ENCODE results near the gene ARHGAP28.

Gene ARHGAP28

DNA sequence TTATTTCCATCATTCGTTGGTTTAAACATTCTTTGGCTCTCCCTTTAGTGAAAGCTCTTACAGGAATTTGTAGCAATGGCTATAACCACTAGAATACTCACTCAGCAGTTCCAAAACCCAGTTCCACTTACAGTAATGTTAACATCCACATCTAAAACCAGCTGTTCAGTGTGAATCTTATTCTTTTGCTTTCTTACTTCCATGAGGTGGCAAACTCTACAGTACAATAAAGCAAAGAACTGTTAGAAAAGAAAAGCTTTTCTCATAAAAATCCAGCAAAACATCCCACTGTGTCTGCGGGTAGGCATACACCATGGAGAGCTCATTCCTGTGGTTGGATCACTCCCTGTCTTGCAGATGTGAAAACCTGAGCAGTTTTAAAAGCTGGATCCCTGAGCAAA, 147.1 kb downstream of the ARHGAP28 start:
- no peak for DNase-seq (ENCODE audit: low read depth)
- TF ChIP-seq, protein P1, sequence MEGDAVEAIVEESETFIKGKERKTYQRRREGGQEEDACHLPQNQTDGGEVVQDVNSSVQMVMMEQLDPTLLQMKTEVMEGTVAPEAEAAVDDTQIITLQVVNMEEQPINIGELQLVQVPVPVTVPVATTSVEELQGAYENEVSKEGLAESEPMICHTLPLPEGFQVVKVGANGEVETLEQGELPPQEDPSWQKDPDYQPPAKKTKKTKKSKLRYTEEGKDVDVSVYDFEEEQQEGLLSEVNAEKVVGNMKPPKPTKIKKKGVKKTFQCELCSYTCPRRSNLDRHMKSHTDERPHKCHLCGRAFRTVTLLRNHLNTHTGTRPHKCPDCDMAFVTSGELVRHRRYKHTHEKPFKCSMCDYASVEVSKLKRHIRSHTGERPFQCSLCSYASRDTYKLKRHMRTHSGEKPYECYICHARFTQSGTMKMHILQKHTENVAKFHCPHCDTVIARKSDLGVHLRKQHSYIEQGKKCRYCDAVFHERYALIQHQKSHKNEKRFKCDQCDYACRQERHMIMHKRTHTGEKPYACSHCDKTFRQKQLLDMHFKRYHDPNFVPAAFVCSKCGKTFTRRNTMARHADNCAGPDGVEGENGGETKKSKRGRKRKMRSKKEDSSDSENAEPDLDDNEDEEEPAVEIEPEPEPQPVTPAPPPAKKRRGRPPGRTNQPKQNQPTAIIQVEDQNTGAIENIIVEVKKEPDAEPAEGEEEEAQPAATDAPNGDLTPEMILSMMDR (IDR thresholded peaks at IDR 0.05; ENCODE audit: control insufficient read depth, extremely low read depth, insufficient read depth) = no peak
- no peak overlapping the region for H3K4me3 ChIP-seq (ENCODE audit: low read depth, low read length)

DNA sequence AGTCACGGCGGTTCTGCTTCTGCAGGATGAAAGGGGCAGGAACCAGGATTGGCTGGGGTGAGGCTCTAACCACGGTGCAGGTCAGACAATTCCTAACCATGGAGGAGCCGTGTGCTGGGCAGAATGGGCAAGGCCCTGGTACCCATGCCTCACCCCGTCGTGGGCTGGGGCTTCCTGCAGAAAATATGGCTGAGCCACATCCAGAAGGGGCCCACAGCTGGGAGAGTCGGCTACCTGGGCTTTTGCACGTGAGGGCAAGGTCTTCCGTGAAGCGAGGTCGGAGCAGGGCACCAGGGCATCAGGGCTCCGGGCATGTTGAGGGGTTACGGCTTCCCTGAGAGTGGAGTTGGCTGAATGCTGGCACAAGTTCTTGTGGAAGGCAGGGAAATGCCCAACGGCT, 147.8 kb downstream of the ARHGAP28 start:
- TF ChIP-seq, protein P1 (IDR thresholded peaks at IDR 0.05; ENCODE audit: control insufficient read depth, extremely low read depth, insufficient read depth) = no peak
- no peak overlapping the region for H3K4me3 ChIP-seq (ENCODE audit: low read depth, low read length)
- no peak for DNase-seq (ENCODE audit: low read depth)

DNA sequence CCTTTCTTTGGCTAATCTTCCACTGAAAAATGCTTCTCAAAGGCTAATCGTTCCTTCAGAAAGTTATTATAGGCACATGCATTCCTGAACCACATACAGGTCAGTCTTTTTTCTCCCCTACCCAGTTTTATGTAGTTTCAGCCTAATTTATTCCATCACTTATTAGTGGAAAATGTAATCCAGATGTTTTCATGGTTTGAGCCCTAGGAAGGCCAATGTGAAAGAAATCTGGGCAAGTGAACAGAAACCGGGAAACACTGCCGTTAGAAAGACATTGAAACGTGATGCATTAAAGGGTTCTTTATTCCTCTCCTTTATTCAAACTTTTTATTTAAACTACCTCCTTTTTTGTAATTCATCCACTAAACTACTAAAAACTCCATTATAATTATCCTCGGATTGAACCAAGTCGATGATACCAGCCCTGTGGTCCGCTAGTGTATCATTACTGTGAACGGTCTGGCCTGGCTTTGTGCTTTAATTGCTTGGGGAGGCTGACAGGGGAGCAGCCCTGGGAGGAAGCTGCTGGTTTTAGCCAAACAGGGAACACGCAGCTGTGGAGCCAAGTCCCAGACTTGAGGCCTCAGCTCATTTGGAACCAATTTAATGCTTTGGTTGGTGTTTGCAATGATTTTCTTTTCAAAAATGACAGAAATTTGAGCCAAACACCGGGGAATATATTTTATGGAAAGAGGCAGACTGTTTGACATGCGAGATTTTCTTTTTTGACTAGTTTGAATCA, 149.2 kb downstream of the ARHGAP28 start:
- TF ChIP-seq, protein P1 (IDR thresholded peaks at IDR 0.05; ENCODE audit: control insufficient read depth, extremely low read depth, insufficient read depth) = no peak
- no peak for DNase-seq (ENCODE audit: low read depth)
- H3K4me3 ChIP-seq (ENCODE audit: low read depth, low read length) = no peak overlapping the region

DNA sequence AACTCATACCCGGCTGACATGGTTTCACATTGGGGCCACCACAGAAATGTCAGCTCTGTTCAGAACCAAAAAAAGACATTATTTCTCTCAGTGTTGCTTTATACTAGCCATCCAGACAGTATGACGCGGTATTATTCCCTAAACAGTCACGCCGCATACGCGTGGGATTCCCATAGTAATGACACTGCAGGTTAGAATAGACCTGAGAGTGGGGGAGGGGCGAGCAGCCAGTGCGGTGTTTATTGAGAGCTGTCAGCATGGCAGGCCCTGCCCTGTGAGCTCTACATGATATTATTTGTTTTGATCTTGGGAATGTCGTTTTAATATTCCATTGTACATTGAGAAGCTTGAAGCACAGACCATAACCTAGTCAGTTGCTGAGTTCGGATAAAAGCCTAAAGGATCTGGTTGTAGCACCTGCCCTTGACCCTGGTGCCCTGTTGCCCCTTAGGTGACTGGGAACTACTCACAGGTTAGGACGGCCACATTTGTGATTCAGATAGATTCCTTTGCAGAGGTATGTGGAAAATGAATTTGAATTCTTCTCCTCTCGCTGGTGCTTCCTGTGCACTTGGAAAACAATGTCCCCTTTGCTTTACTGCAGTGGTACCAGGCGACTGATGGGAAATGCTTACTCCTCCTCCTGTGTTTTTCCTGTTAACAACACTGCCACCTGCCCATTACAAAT, 150.1 kb downstream of the ARHGAP28 start:
- H3K4me3 ChIP-seq (ENCODE audit: low read depth, low read length) = no peak overlapping the region
- TF ChIP-seq, protein P1 (IDR thresholded peaks at IDR 0.05; ENCODE audit: control insufficient read depth, extremely low read depth, insufficient read depth) = no peak
- no peak for DNase-seq (ENCODE audit: low read depth)

DNA sequence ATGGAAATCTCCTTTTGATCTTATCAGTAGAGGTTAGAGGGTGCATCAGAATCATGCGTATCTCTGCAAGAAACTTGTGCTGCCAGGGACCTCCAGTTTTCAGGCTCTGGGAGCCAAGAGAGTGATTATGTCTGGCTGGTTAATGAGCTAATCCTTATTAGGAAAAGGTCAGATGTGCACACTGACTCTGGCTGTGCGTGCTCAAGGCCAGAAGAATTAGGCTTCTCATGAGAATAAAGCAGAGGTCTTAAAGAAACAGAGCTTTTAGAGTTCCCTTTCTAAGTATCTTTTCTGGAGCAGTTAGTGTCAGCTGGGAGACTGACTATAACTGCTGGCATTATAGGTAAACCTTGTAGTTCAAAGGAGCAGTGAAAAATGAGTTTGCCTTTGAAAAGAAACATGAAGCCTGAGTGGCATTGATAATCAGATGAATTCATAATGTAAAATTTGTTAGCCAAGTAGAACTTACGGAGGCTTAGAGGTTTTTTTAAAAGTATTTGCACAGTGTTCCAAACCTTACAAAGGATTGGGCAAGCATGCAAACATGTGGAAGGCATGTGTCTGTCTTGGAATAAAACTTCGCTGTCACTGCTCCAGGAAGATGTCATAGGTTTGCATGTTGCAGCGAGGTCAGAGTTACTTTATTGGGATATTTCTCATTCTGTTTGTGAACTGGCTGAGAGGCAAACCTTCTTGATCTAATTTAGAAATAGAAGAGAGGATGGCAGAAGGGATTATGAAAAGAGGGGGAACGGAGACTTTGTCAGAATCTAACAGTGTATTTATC, 151.7 kb downstream of the ARHGAP28 start:
- DNase-seq (ENCODE audit: low read depth) = no peak
- H3K4me3 ChIP-seq (ENCODE audit: low read depth, low read length) = no peak overlapping the region
- TF ChIP-seq, protein P1 (IDR thresholded peaks at IDR 0.05; ENCODE audit: control insufficient read depth, extremely low read depth, insufficient read depth) = no peak

DNA sequence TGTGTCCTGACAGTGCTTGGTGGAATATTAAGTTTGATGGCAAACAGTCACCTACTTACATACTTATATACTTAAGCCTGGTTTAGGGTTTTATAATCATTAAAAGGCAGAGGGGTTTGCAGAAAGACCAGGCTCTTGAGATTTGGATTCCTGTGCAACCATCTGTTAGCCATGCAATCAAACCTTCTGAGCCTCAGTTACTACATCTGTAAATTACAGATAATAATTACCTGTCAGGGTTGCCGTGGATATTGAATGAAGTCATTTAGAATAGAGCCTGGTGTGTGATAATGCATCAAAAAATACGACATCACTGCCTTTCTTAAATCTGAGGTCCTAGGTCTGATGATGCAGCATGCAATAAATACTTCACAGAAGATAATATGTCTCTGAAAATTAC, 152.9 kb downstream of the ARHGAP28 start:
- no peak overlapping the region for H3K4me3 ChIP-seq (ENCODE audit: low read depth, low read length)
- TF ChIP-seq, protein P1 (IDR thresholded peaks at IDR 0.05; ENCODE audit: control insufficient read depth, extremely low read depth, insufficient read depth) = no peak
- no peak for DNase-seq (ENCODE audit: low read depth)

Measured in LNCaP clone FGC (cell line).